Liver (tissue), 9 donors: ENCODE data around the gene TMEM44. TPM values are rescaled to one million over a fixed set of nuclear protein-coding genes. Genes with fewer than 3 reads are reported as not detected.

ENCODE experiments used
- DNase-seq: peaks from one replicate; pipeline ENCODE4 v3.0.0-alpha.2; 2017; ENCODE audit warnings: low spot score
- H3K27ac ChIP-seq, 2 donors: one replicate each; pipeline ENCODE4 v1.7.0; 2013; ENCODE audit warnings: inconsistent platforms in 2 of 2, low read length in 2 of 2, control low read depth in 1 of 2, low read depth in 1 of 2, mild to moderate bottlenecking in 1 of 2
- H3K27me3 ChIP-seq, 4 donors: one replicate each; pipeline versions ENCODE4 v1.6.1 to v1.7.0; 2013; ENCODE audit warnings: low read length in 3 of 4, inconsistent platforms in 1 of 4, mild to moderate bottlenecking in 1 of 4, moderate library complexity in 1 of 4; ENCODE audit not compliant: control insufficient read depth in 4 of 4, insufficient read depth in 4 of 4
- H3K36me3 ChIP-seq, 4 donors: one replicate each; pipeline versions ENCODE4 v1.6.1 to v1.7.0; 2013; ENCODE audit warnings: low read length in 3 of 4, mild to moderate bottlenecking in 3 of 4, low read depth in 1 of 4, moderate library complexity in 1 of 4; ENCODE audit not compliant: control insufficient read depth in 4 of 4, insufficient read depth in 3 of 4
- H3K4me1 ChIP-seq, 4 donors: one replicate each; pipeline versions ENCODE4 v1.6.1 to v1.7.0; 2013; ENCODE audit warnings: low read length in 3 of 4, mild to moderate bottlenecking in 3 of 4, moderate library complexity in 1 of 4; ENCODE audit not compliant: control insufficient read depth in 4 of 4, insufficient read depth in 4 of 4
- H3K4me3 ChIP-seq, 3 donors: one replicate each; pipeline versions ENCODE4 v1.6.1 to v1.7.0; 2013; ENCODE audit warnings: low read length in 3 of 3, control low read depth in 1 of 3, low read depth in 1 of 3, mild to moderate bottlenecking in 1 of 3
- H3K9ac ChIP-seq, 2 donors: one replicate each; pipeline ENCODE4 v1.7.0; 2013; ENCODE audit warnings: low read length in 2 of 2, mild to moderate bottlenecking in 2 of 2, moderate library complexity in 2 of 2, control low read depth in 1 of 2, low read depth in 1 of 2
- H3K9me3 ChIP-seq, 4 donors: one replicate each; pipeline versions ENCODE4 v1.6.1 to v1.7.0; 2013; ENCODE audit warnings: low read length in 3 of 4; ENCODE audit not compliant: control insufficient read depth in 4 of 4
- ATF3 ChIP-seq: IDR thresholded peaks from 2 replicates; pipeline ENCODE4 v1.6.1; 2016; ENCODE audit warnings: antibody characterized with exemption
- GABPA ChIP-seq, 2 donors: IDR thresholded peaks in 1 of 2; conservative IDR thresholded peaks in 1 of 2; 2 replicates each; pipeline ENCODE4 v1.6.1; 2016; ENCODE audit warnings: antibody characterized with exemption in 2 of 2, mild to moderate bottlenecking in 1 of 2, moderate library complexity in 1 of 2
- HNF4A ChIP-seq, 2 donors: conservative IDR thresholded peaks; 2 replicates each; pipeline ENCODE4 v1.6.1; 2016; ENCODE audit warnings: antibody characterized with exemption in 2 of 2, mild to moderate bottlenecking in 2 of 2
- HNF4G ChIP-seq: IDR thresholded peaks from 2 replicates; pipeline ENCODE4 v1.6.1; 2016; ENCODE audit warnings: antibody characterized with exemption
- NR2F2 ChIP-seq: IDR thresholded peaks from 2 replicates; pipeline ENCODE4 v1.6.1; 2016; ENCODE audit warnings: antibody characterized with exemption
- RAD21 ChIP-seq, 2 donors: IDR thresholded peaks; 2 replicates each; pipeline ENCODE4 v1.6.1; 2016; ENCODE audit warnings: antibody characterized with exemption in 2 of 2, mild to moderate bottlenecking in 2 of 2
- REST ChIP-seq: IDR thresholded peaks from 2 replicates; pipeline ENCODE4 v1.6.1; 2016; ENCODE audit warnings: antibody characterized with exemption, mild to moderate bottlenecking
- RXRA ChIP-seq, 2 donors: IDR thresholded peaks; 2 replicates each; pipeline ENCODE4 v1.6.1; 2017 to 2018; ENCODE audit warnings: antibody characterized with exemption in 2 of 2, mild to moderate bottlenecking in 1 of 2
- SP1 ChIP-seq: IDR thresholded peaks from 2 replicates; pipeline ENCODE4 v1.6.1; 2018; ENCODE audit warnings: antibody characterized with exemption, mild to moderate bottlenecking
- TAF1 ChIP-seq: conservative IDR thresholded peaks from 2 replicates; pipeline ENCODE4 v1.6.1; 2016; ENCODE audit warnings: antibody characterized with exemption, mild to moderate bottlenecking
- YY1 ChIP-seq: IDR thresholded peaks from 2 replicates; pipeline ENCODE4 v1.6.1; 2016; ENCODE audit warnings: antibody characterized with exemption, mild to moderate bottlenecking
- WGBS: extraction: QIAGEN DNeasy Blood & Tissue Kit; methylation state at CpG from one replicate; pipeline ENCODE4 v1.1.7; 2013; 5-methylcytosine and 5-hydroxymethylcytosine counted together
- polyA plus RNA-seq, 2 donors: library from polyadenylated mRNA; stranded (reverse) in 1 of 2; unstranded in 1 of 2; fragments of 200-250 nt in 1 of 2; fragments of >200 nt in 1 of 2; fragmentation: Nextera tagmentation in 1 of 2; extraction: Ambion mirVana in 1 of 2; gene quantifications; one replicate each; pipeline versions ENCODE4 v1.2.1 to v1.2.3, GENCODE V29; 2013 to 2015
- total RNA-seq, 2 donors: library from RNA; depleted of rRNA; stranded (reverse); fragments of >200 nt; gene quantifications; one replicate each; pipeline ENCODE4 v1.2.3, GENCODE V29; 2014
- donor health status: healthy.
- donor health status: healthy.
- donor health status: healthy.
- donor health status: healthy.
- donor health status: healthy.

The TMEM44 gene
- total and polyA plus RNA-seq, 4 donors: 1.8 to 5.0 (median 3.2) TPM

- peaks cover 5 to 15% (median 11%) of the 10 kb centered on the region in 4 donors for H3K4me1 ChIP-seq
- no peak overlapping the region for H3K9ac ChIP-seq
- no peaks in the 10 kb centered on the region for H3K27me3 ChIP-seq
- WGBS: 77% methylated on average over 9 of the region's 9 CpGs
- no peaks in the 10 kb centered on the region for H3K36me3 ChIP-seq
- no peak overlapping the region for H3K27ac ChIP-seq
- no peak for DNase-seq
- H3K9me3 ChIP-seq: no peaks in the 10 kb centered on the region
- H3K4me3 ChIP-seq: no peak overlapping the region
- TF ChIP-seq HNF4G (no peak), NR2F2 (no peak), REST (no peak), YY1 (no peak), ATF3 (no peak), TAF1 (no peak), GABPA (IDR thresholded peaks at IDR 0.05 in 1 of 2, conservative IDR thresholded peaks at IDR 0.05 in 1 of 2) (no peak)
These were observed 55.0 kb downstream of the TMEM44 start for GRCh38 chr3:194577986-194578905.

GRCh38 chr3:194575484-194576210, 57.6 kb downstream of the TMEM44 start:
- no peak overlapping the region for H3K9ac ChIP-seq
- WGBS: 71% methylated on average over 9 of the region's 9 CpGs
- DNase-seq: no peak
- H3K9me3 ChIP-seq: no peaks in the 10 kb centered on the region
- H3K27ac ChIP-seq: peak overlapping the region; percentile 2 to 48
- no peaks in the 10 kb centered on the region for H3K27me3 ChIP-seq
- H3K36me3 ChIP-seq: no peaks in the 10 kb centered on the region
- H3K4me1 ChIP-seq: peaks cover 5 to 15% (median 13%) of the 10 kb centered on the region in 4 donors
- peak in 1 of 2 donors; percentile 30 for TF ChIP-seq RXRA (IDR thresholded peaks at IDR 0.05)
- peak; percentile 23 for TF ChIP-seq SP1
- peak; percentile 25 for TF ChIP-seq HNF4A (conservative IDR thresholded peaks at IDR 0.05)
- no peak for TF ChIP-seq HNF4G
- TF ChIP-seq RAD21 (IDR thresholded peaks at IDR 0.05): peak; percentile 29 to 55
- no peak for TF ChIP-seq YY1
- TF ChIP-seq NR2F2: no peak
- no peak for TF ChIP-seq REST
- H3K4me3 ChIP-seq: no peak overlapping the region
